Measurements from ENCODE around the gene PKHD1.

GRCh38 chr6:52136055-52136454 lies 48.6 kb upstream of the PKHD1 start:
- TF ChIP-seq CTCF (conservative IDR thresholded peaks at IDR 0.05; ENCODE audit: low read depth, low read length) = no peak
- no peak for TF ChIP-seq EZH2 (IDR thresholded peaks at IDR 0.05; ENCODE audit: low read length, unreplicated experiment)
- no peak for TF ChIP-seq EZH2phosphoT487 (IDR thresholded peaks at IDR 0.05; ENCODE audit: borderline replicate concordance, low read length)
